GM19397 (cell line): ENCODE measurements around the gene LAMTOR5.
"Not testable (repeated sequence)": the region's sequence is repeated elsewhere in the genome, so short reads cannot be mapped to it uniquely, and the experiment has no call there.

Experiments
- ATAC-seq: cut with Tn5 transposase; IDR thresholded peaks from one replicate; pipeline ENCODE4 v1.9.1; 2021; ENCODE audit warnings: mild to moderate bottlenecking, moderate library complexity; ENCODE audit not compliant: unreplicated experiment

Gene LAMTOR5

GRCh38 chr1:110428946-110429345 is 21.5 kb upstream of the LAMTOR5 start:
- no peak for ATAC-seq

- no peak for ATAC-seq
Measured at GRCh38 chr1:110426854-110427253, 19.4 kb upstream of the LAMTOR5 start.

DNA sequence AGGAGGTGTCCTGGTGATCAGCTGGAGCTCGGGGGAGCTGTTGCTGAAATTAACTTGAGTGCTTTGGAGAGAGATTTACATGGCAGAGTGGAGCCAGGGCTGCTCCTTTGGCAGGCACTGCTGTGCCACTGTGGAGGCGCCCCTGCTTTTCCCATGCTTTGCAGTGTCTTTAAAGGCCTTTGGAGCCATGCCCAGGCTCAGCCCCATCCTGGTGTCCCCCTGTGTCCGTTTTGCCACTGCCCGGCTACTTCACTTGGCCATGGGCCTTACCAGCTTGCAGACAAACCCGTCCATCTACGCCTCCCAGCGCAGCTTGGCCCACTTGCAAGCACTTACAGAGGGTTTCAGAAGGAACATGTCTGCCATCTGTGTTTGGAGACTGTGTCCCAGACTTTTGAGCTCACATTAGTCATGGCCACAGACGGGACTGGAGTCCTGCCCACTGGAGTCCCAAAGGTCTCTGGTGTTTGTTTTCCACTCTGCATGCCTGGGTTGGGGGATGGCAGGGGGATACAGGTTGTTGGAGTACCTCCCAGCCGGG is 18.2 kb upstream of the LAMTOR5 start:
- ATAC-seq = no peak

DNA sequence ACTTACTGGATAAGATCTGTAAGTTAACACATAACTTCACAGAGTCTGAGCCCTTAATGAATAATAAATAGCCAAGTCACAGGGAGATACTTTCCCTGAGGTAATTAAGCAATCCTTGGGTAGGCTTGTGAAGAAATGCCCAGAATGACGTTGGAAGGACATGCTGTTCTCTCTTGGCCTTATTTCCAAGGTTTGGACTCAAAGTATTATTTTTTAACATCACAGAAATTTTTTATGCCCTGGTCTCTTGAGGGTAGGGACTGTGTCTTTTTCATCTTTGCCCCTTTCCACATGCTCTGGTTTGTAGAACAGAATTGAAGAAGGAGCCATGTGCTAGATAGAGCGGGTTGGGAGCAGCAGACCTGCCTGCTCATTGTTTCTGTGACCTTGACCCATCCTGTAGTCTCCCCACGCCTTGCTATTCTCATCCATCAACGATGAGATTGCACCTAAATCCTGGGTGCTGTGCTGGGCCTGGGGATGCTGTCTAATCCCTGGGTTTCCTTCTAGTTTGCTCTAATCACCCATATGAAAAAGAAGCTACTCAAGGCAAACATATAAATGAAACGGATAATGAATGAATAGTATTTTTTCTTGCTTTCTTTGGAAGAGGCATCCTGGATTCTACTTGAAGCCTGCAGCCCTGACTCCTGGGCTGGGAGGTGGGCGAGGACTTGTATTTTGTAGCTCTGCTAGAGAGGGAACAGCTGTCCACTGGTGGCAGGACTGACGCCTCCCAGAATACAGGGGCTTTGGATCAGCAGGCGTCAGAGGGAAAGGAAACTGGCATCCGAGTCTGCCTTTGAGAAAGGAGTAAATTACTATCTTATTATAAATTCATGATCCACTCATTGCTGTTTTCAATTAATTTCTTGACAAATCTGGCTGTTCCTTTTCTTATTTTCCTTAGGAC is 17.5 kb upstream of the LAMTOR5 start:
- no peak for ATAC-seq

GRCh38 chr1:110420874-110421793 is 13.6 kb upstream of the LAMTOR5 start:
- no peak for ATAC-seq

DNA sequence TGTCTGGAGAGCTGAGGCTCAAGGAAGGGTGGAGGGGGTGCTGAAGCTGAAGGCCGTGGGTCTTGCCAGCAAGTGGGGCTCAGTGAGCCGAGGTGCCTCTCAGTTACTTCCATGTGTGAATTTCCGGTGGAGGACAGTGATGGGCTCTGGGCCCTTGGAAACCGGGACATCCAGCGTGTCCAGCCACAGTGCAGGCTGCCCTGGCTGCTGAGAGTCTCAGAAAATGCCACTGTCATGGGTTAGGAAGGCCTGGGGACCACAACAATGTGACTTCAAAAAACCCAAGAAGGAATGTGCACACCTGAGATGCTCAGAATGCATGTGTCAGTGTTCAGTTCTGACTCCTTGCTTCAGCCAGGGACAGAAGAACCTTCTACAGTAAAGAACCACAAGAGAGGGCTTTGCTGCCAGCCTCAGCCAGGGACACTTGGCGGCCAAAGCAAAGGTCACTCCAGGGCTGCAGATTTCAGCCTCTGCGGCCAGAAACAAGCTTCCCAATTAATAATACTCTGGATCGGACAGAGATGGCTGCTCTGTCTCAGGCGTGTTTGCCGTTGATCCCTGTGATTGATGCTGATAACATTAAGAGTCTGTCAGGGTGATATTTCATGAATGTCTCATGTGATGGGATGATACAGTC is 12.6 kb upstream of the LAMTOR5 start:
- ATAC-seq = no peak

- no peak for ATAC-seq
Measured at GRCh38 chr1:110418729-110419128, 11.2 kb upstream of the LAMTOR5 start.

GRCh38 chr1:110413045-110413444 is 5.6 kb upstream of the LAMTOR5 start:
- ATAC-seq = not testable (repeated sequence)

- ATAC-seq = no peak
Measured at GRCh38 chr1:110412576-110412975, 5.1 kb upstream of the LAMTOR5 start.

DNA sequence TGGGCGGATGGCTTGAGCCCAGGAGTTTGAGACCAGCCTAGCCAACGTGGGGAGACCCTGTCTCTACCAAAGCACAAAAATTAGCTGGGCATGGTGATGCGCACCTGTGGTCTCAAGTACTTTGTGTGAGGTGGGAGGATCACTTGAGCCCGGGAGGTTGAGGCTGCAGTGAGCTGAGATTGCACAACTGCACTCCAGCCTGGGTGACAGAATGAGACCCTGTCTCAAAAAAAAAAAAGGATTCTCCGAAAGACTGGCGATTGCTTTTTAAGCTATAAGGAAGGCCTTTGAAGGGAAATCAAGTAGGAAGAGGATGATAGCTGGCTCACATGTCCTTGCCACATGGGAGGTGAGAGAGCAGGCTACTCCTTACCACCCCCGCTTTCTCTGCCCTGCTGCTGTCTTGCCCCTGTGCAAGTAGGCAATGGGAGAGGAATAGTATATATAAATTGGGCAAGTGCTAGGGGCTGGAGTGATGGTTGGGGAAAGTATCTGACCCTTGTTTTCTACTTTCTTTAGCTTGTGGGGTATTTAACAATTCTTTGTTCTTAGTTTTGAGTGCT is 3.8 kb upstream of the LAMTOR5 start:
- ATAC-seq = no peak

- no peak for ATAC-seq
Measured at GRCh38 chr1:110409316-110409715, 1.8 kb upstream of the LAMTOR5 start.

DNA sequence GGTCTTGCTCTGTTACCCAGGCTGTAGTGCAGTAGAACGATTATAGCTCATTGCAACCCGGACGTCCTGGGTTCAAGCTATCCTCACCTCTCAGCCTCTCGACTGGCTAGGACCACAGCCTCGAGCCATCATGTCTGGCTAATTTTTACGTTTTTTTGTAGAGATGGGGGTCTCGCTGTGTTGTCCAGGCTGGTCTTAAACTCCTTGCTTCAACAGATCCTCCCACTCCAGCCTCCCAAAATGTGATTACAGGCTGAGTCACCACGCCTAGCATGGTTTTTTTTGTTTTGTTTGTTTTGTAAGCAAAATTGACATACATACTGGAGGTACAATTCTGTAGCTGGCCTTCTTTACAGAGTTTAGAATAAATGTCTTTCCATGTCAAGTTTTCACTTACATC is 994 bp upstream of the LAMTOR5 start:
- no peak for ATAC-seq

DNA sequence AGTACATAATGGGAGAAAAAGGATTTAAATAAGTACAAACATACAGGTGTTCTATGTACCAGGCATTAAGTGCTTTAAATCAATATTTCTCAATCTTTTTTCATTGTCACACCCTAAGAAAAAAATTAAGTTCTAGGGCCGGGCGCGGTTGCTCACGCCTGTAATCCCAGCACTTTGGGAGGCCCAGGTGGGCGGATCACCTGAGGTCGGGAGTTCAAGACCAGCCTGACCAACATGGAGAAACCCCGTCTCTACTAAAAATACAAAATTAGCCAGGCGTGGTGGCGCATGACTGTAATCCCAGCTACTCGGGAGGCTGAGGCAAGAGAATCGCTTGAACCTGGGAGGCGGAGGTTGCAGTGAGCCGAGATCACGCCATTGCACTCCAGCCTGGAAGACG is 1.1 kb downstream of the LAMTOR5 start:
- ATAC-seq = not testable (repeated sequence)

- no peak for ATAC-seq
Measured at GRCh38 chr1:110404401-110404800, 3.1 kb downstream of the LAMTOR5 start.

DNA sequence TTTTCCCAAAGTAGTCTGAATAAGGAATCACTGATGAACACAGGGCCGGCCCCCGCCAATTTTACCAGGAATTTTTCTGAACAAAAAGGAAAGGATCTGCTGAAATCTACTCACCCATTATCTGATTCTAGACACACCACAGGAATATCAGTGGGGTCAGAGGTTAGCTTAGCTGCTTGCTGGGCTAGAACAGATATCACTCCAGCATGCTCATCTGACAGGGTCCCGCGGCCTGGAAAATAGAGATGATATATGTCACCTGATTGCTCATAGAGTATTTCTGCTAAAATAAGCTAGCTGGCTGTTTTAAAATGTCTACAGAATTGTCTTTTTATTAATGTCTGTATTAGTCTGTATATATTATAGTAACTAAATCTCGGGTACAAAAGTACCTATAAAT is 3.7 kb downstream of the LAMTOR5 start:
- ATAC-seq = no peak

DNA sequence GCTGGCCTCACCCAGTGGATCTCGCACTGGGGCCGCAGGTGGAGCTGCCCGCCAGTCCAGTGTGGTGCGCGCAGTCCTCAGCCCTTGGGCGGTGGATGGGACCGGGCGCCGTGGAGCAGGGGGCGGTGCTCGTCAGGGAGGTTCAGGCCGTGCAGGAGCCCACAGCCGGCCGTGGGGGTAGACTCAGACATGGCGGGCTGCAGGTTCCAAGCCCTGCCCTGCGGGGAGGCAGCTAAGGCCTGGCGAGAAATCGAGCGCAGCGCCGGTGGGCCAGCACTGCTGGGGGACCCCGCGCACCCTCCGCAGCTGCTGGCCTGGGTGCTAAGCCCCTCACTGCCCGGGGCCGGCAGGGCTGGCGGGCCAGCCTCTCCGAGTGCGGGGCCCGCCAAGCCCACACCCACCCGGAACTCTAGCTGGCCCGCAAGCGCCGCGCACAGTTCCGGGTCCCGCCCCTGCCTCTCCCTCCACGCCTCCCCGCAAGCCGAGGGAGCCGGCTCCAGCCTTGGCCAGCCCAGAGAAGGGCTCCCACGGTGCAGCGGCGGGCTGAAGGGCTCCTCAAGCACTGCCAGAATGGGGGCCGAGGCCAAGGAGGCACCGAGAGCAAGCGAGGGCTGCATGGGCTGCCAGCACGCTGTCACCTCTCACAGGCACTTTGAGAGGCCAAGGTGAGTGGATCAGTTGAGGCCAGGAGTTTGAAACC is 11.1 kb downstream of the LAMTOR5 start:
- ATAC-seq = not testable (repeated sequence)

- ATAC-seq = no peak
Measured at GRCh38 chr1:110394493-110394820, 13.0 kb downstream of the LAMTOR5 start.

DNA sequence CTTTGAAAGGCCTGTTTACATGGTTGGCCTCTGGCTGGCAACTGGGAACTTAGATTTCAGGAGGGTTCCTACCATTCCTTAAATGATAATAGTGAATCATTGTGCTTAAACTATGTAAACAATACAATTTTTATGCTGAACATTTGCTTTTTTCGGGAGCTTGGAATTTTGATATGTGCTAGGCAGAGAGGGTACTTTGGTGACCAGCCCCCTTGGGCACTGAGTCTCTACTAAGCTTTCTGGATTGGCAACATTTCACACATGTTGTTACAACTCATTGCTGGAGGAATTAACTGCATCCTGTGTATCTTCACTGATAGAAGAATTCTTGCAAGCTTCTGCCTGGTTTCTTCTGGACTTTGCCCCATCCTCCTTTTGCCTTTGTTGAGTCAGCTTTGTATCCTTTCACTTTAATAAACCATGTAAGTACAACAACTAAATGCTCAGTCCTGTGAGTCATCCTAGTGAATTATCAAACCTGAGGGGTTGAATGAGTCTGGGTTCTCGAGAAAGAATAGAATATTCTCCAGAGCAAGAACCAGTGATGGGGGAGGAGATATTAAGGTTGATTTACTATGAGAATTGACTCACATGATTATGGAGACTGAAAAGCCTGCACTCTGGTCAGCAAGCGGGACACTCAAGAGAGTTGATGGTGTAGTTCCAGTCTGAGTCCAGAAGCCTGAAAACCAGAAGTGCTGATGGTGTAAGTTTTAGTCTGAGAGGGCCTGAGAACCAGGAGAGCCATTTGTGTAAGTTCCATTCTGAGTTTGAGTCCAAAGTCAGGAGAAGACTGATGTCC is 13.6 kb downstream of the LAMTOR5 start:
- ATAC-seq = no peak

GRCh38 chr1:110393286-110393685 is 14.2 kb downstream of the LAMTOR5 start:
- ATAC-seq = no peak
